Skin of body (tissue), 2 donors: ENCODE results near the gene TMEFF2. TPM values are rescaled to one million over a fixed set of nuclear protein-coding genes. Genes with fewer than 3 reads are reported as not detected.

Experiments
- DNase-seq: peaks from one replicate; lab custom pipeline; 2025; lab: John Stamatoyannopoulos, UW
- total RNA-seq: library from RNA; depleted of rRNA; stranded (reverse); fragments of >200 nt; gene quantifications from one replicate; pipeline ENCODE4 v1.2.3, GENCODE V29; 2014

Gene TMEFF2
- total RNA-seq, 1 donor from 2014 or later, result 1.1 TPM

DNA sequence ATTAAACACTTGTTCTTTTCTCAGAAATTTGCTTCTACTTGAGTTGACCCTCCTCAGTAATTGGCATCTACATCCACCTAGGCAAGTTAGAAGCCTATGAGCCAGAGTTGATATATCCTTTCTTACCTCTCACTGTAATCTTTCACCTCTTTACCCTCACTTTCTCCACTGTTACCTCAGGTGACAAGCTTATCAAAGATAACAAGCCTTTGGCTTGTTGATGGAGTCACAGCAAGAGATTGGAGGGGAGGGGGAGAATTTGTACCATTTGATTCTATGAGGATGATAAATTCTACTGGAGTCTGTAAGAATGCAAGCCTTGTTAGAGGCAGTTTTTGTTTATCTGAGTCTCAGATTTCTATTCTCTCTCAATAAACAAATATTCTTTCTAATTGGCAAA, 176.9 kb downstream of the TMEFF2 start:
- no peak for DNase-seq

DNA sequence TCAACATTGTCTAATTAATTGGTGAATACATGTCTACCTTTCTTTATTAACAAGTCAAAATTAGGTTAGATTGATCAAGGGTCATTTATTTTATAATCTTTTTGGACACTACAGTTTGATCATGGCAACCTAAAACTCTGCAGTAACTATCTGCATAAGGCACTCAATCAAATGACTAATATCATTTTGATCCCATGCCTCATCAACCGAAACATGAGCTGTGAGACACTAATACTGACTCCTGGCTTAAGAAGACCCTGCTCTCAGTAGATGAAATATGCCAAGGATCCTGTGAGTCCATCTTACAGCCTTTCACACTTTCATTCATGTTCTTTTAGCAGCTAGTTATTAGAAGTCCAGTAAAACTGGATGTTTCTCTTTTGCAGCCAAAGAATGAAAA, 178.5 kb downstream of the TMEFF2 start:
- no peak for DNase-seq

- no peak for DNase-seq
These were observed 181.5 kb downstream of the TMEFF2 start for GRCh38 chr2:192013211-192013610.

DNA sequence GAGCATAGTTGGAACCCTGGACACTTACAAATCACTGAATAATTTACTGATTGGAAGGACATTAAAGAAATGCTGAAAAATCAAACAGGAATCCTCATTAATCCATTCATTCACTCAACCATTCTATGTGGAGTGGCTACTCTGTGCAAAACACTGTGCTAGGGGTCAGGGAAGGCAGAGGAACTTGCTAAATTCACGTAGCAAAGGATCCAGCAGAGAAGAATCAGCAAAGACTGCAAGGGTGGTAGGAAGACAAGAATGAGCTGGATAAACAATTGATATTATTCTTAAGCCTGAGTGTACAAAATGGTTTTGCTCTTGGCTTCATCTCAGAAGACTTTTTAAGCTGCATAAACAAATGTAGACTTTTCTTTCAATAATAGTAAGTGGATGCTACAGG, 183.5 kb downstream of the TMEFF2 start:
- DNase-seq, result no peak

DNA sequence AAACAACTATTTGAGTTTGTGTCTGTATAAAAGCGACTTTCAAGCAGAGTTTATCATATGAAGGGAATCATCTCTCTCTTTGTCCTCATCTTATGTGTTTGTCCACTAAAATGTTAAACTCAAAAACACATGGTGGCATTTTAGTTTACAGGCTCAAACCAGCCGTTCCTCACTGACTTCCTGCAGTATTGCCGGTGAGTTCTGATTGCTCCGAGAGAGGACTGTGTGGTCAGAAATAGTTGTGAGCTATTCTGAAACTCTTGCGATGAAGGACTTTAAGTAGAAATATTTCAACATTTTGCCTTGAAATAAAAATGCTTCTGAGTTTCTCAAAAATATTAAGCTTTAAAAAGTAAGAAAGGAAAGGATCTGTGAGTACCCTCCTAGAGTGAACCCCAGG, 184.7 kb downstream of the TMEFF2 start:
- DNase-seq, result no peak

DNA sequence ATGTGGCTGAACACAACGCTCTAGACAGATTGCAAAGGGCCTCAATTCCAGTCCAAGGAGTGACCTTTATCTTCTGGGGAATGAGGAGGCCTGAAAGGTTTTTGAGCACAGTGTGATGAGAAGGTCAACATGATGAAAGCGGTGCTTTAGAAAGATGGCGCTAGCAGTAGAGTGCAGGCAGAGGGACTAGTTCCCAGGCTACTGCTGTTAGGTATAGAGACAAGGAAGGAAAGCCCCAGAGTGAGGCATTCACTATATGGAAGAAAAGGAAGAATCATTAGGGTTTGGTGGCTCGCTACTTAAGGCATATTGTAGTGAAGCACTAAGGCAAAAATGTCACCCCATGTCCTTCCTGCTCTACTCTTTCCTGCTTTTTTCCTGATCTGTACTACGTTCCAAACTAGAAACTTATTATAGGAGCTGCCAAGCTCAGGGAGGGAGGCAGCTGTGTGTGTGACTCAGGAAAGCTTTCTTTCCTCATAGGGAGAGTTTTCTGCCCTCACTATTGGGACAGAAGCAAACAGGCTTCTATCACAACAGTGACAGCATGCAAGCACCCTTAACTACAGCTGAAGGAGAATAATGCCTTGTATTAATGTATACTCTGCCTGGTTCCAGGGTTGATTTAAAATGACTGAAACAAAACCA, 187.0 kb downstream of the TMEFF2 start:
- no peak for DNase-seq

DNA sequence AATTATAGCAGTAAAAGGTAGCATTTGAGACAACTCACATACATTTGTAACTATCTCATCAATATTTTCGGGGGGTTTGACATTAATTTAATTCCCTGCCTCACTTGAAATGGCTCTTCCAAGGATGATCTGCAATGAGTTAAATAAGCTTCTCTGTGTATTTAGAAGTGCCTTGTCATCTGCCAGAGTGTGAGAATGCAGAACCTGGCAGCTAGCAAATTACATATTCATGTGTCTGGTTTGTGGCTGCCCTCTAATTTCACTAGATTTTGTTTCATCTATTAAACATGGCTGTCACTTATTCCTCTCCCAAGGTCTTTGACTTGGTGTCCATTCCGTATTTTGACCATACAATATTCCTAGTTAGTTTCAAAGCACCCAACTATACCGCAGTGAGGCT, 189.5 kb downstream of the TMEFF2 start:
- no peak for DNase-seq

GRCh38 chr2:192004188-192004963, 190.4 kb downstream of the TMEFF2 start:
- DNase-seq, result no peak

- DNase-seq, result no peak
These were observed 192.3 kb downstream of the TMEFF2 start for GRCh38 chr2:192002418-192002817.

GRCh38 chr2:192000196-192000980, 194.3 kb downstream of the TMEFF2 start:
- no peak for DNase-seq

GRCh38 chr2:191999101-191999841, 195.5 kb downstream of the TMEFF2 start:
- DNase-seq, result no peak

GRCh38 chr2:191995285-191995684, 199.4 kb downstream of the TMEFF2 start:
- DNase-seq, result no peak

- no peak for DNase-seq
These were observed 200.0 kb downstream of the TMEFF2 start for GRCh38 chr2:191994749-191995148.

DNA sequence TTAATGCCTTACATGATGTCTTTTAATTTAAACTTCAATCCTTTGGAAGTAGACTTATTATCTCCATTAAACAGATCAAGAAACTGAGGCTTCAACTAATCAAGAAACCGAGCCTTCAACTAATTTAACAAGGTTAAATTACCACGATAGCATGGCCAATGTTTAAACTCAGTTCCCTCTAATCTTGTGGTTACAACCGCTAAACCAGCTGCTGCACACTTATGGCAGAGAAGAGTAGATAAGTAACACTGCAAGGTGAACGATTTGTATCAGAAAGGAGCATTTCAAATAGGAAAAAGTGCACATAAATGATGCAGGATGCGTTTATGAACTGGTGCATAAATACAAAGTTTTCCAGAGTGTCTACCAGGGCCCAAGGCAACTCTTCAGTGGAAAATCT, 203.3 kb downstream of the TMEFF2 start:
- no peak for DNase-seq

DNA sequence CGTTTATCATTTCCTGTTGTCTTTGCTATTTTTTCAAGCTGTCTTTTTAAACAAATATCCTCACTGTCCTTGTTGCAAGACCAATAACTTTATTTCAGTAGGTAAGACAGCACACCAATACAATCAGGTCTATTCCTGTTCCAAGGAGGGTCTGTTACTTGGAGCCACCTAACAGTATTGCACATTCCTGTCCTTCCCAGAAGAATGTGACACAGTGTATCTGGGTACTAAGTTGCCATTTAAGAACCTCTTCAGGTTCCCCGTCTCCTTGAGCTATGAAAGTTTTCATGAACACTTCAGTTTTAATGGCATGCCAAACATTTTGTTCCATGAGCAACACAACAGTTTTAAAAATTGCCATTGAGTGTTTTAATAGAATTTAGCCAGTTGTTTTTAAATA, 209.0 kb downstream of the TMEFF2 start:
- no peak for DNase-seq

DNA sequence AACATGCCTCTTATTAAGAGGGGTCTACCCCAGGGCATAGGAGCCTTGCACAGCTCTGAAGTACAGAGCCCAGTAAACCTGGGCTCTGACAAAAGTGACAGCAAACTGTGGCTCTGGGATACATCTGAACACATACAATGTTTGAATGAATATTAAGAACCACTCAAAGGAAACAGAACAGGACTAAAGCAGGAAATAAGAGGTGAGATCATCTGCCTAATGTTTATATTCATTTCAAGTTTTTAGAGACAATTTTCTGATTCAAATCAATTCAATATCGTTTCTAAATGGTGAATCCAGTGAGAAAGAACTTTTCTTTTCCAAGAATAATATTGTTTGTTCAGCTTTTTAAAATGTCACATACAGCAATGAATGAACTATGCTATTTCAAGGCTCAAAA, 211.1 kb downstream of the TMEFF2 start:
- no peak for DNase-seq

DNA sequence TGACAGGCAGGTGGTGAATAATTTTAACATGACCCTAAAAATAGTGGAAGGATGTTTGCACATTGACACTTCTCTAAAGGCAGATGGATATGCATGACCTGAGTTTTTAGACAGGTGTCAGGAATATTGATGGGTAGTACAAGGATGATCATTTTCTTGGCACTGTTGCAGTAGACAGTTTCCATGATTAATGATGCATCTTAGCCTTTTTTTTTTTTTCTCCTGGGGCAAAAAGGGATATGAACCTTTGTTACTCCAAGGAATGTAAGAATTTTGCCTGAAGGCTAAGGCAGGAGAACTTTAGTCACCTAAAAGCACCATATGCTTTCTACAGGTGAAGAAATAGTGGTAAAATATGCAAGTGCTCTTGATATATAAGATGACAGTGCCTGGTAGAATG, 211.5 kb downstream of the TMEFF2 start:
- no peak for DNase-seq

GRCh38 chr2:191981706-191982105, 213.0 kb downstream of the TMEFF2 start:
- no peak for DNase-seq

DNA sequence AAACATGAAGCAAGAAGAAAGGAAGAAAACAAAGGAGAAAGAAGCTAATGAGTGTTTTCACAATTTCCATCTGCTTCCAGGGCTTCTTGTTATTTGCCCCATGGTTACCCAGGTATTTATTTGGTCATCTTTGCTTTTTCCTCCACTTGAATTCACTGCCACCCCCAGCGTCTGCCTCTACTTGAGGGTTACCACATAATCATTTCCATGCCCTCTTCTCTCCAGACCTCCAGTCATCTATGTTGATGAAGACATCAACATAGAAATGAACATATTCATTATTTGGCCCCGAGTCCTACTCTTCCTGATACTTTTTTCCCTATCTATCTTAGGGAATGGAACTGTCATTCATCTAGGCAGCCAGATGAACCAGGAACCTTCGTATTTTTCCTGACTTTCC, 214.2 kb downstream of the TMEFF2 start:
- no peak for DNase-seq

- no peak for DNase-seq
These were observed 215.5 kb downstream of the TMEFF2 start for GRCh38 chr2:191979221-191979730.

DNA sequence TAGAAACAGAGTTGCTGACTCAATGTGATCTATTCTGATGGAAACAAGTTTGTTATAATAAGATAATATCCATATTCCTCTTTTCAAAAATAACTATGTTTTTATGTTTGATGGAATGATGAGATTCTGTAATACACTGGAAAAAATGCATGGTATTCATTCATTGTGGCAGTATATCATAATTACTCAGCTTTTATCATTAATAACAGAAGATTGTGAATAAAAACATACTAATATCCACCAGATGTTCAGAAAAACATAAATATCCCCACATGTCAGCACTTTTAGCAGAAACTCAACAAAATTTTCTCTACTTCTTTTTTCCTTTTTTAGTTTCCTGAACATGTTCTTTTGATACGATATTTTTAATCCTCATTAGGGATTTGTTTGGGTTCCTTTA, 217.0 kb downstream of the TMEFF2 start:
- peak; percentile 64 for DNase-seq
